Esophagus muscularis mucosa (tissue), 3 donors: ENCODE measurements around the gene TRAPPC6A.

Source experiments
- CTCF ChIP-seq, 3 experiments: fragments of 200-600 bp in 2 of 3; fragments of 450-650 bp in 1 of 3; sonication (generic) in 2 of 3; IDR thresholded peaks; one replicate each; pipeline ENCODE4 v1.5.1; 2017 to 2019; ENCODE audit warnings: antibody characterized with exemption in 3 of 3, mild to moderate bottlenecking in 2 of 3, moderate library complexity in 1 of 3
- POLR2A ChIP-seq: fragments of 450-650 bp; IDR thresholded peaks from one replicate; pipeline ENCODE4 v1.6.1; 2017; ENCODE audit warnings: antibody characterized with exemption, moderate library complexity, mild to moderate bottlenecking, low read depth
- POLR2AphosphoS5 ChIP-seq, 2 donors: sonication (generic); formaldehyde crosslinking; IDR thresholded peaks; one replicate each; pipeline ENCODE4 v1.6.1; 2017; ENCODE audit warnings: antibody characterized with exemption in 2 of 2

GRCh38 chr19:45130236-45130635 is 47.8 kb downstream of the TRAPPC6A start:
- TF ChIP-seq CTCF (IDR thresholded peaks at IDR 0.05) (no peak), POLR2A (no peak), POLR2AphosphoS5 (IDR thresholded peaks at IDR 0.05) (no peak)
